ENCODE data around the gene RPGRIP1L.

The RPGRIP1L gene

GRCh38 chr16:53580038-53580802 lies 123.4 kb downstream of the RPGRIP1L start:
- no peak overlapping the region for H2BK5ac ChIP-seq (ENCODE audit: low read depth, low read length, poor library complexity)
- no peak overlapping the region for H3K4me3 ChIP-seq (ENCODE audit: low read depth, low read length)
- no peak overlapping the region for H2AFZ ChIP-seq (ENCODE audit: insufficient read depth, low read length, poor library complexity)
- no peak overlapping the region for H2BK120ac ChIP-seq (ENCODE audit: insufficient read depth, low read length, poor library complexity)
- WGBS (ENCODE audit: extremely low coverage, insufficient coverage, insufficient read length): no CpG with 5 or more reads among the region's 12 CpGs
- H3K9ac ChIP-seq (ENCODE audit: low read length): no peak overlapping the region
- no peak for DNase-seq
- H3K14ac ChIP-seq (ENCODE audit: low read length): no peak overlapping the region
- no peak overlapping the region for H3K23ac ChIP-seq (ENCODE audit: low read length)
- H3K18ac ChIP-seq (ENCODE audit: low read length): no peak overlapping the region
- H4K12ac ChIP-seq (ENCODE audit: low read depth, low read length): no peak overlapping the region
- H4K91ac ChIP-seq (ENCODE audit: low read depth, low read length): no peak overlapping the region
- H3K4ac ChIP-seq (ENCODE audit: low read depth, low read length): no peak overlapping the region
- H3K9me3 ChIP-seq (ENCODE audit: insufficient read depth, low read depth, low read length): peaks cover 1% of the 10 kb centered on the region
- no peaks in the 10 kb centered on the region for H3K4me1 ChIP-seq (ENCODE audit: control insufficient read depth in 1 of 2, insufficient read depth in 2 of 2, low read length in 2 of 2)
- H3K36me3 ChIP-seq (ENCODE audit: control insufficient read depth in 1 of 2, insufficient read depth in 2 of 2, low read length in 2 of 2): no peaks in the 10 kb centered on the region
- no peak overlapping the region for H2BK12ac ChIP-seq (ENCODE audit: low read length)
- H3K79me1 ChIP-seq (ENCODE audit: low read length): no peaks in the 10 kb centered on the region
- no peak overlapping the region for H3K4me2 ChIP-seq (ENCODE audit: low read length)
- H2AK5ac ChIP-seq (ENCODE audit: low read length): no peak overlapping the region
- no peaks in the 10 kb centered on the region for H3K79me2 ChIP-seq (ENCODE audit: control insufficient read depth, insufficient read depth, low read length, poor library complexity)
- no peak overlapping the region for H4K8ac ChIP-seq (ENCODE audit: low read depth, low read length)
- H3K27ac ChIP-seq (ENCODE audit: low read depth, low read length): no peak overlapping the region
- no peaks in the 10 kb centered on the region for H3K27me3 ChIP-seq (ENCODE audit: insufficient read depth, low read length)

- H3K79me1 ChIP-seq (ENCODE audit: low read length): no peaks in the 10 kb centered on the region
- no peak overlapping the region for H3K4me3 ChIP-seq (ENCODE audit: low read depth, low read length)
- H4K91ac ChIP-seq (ENCODE audit: low read depth, low read length): no peak overlapping the region
- H2BK5ac ChIP-seq (ENCODE audit: low read depth, low read length, poor library complexity): no peak overlapping the region
- H2BK120ac ChIP-seq (ENCODE audit: insufficient read depth, low read length, poor library complexity): no peak overlapping the region
- peaks cover 1% of the 10 kb centered on the region for H3K9me3 ChIP-seq (ENCODE audit: insufficient read depth, low read depth, low read length)
- H3K4me1 ChIP-seq (ENCODE audit: control insufficient read depth in 1 of 2, insufficient read depth in 2 of 2, low read length in 2 of 2): no peaks in the 10 kb centered on the region
- no peak overlapping the region for H3K18ac ChIP-seq (ENCODE audit: low read length)
- H3K27ac ChIP-seq (ENCODE audit: low read depth, low read length): no peak overlapping the region
- H3K4ac ChIP-seq (ENCODE audit: low read depth, low read length): no peak overlapping the region
- H3K36me3 ChIP-seq (ENCODE audit: control insufficient read depth in 1 of 2, insufficient read depth in 2 of 2, low read length in 2 of 2): no peaks in the 10 kb centered on the region
- H3K4me2 ChIP-seq (ENCODE audit: low read length): no peak overlapping the region
- DNase-seq: no peak
- WGBS (ENCODE audit: extremely low coverage, insufficient coverage, insufficient read length): no CpG with 5 or more reads among the region's 5 CpGs
- no peak overlapping the region for H2BK12ac ChIP-seq (ENCODE audit: low read length)
- no peaks in the 10 kb centered on the region for H3K79me2 ChIP-seq (ENCODE audit: control insufficient read depth, insufficient read depth, low read length, poor library complexity)
- no peak overlapping the region for H3K23ac ChIP-seq (ENCODE audit: low read length)
- no peak overlapping the region for H2AK5ac ChIP-seq (ENCODE audit: low read length)
- H4K12ac ChIP-seq (ENCODE audit: low read depth, low read length): no peak overlapping the region
- H4K8ac ChIP-seq (ENCODE audit: low read depth, low read length): no peak overlapping the region
- H2AFZ ChIP-seq (ENCODE audit: insufficient read depth, low read length, poor library complexity): no peak overlapping the region
- no peak overlapping the region for H3K14ac ChIP-seq (ENCODE audit: low read length)
- H3K27me3 ChIP-seq (ENCODE audit: insufficient read depth, low read length): no peaks in the 10 kb centered on the region
- no peak overlapping the region for H3K9ac ChIP-seq (ENCODE audit: low read length)
Measured at GRCh38 chr16:53576904-53577303, 126.8 kb downstream of the RPGRIP1L start.

- peaks cover 1% of the 10 kb centered on the region for H3K9me3 ChIP-seq (ENCODE audit: insufficient read depth, low read depth, low read length)
- no peaks in the 10 kb centered on the region for H3K79me2 ChIP-seq (ENCODE audit: control insufficient read depth, insufficient read depth, low read length, poor library complexity)
- no peak overlapping the region for H3K23ac ChIP-seq (ENCODE audit: low read length)
- H3K36me3 ChIP-seq (ENCODE audit: control insufficient read depth in 1 of 2, insufficient read depth in 2 of 2, low read length in 2 of 2): no peaks in the 10 kb centered on the region
- H2AK5ac ChIP-seq (ENCODE audit: low read length): no peak overlapping the region
- no peak overlapping the region for H2BK5ac ChIP-seq (ENCODE audit: low read depth, low read length, poor library complexity)
- no peak overlapping the region for H4K8ac ChIP-seq (ENCODE audit: low read depth, low read length)
- H4K12ac ChIP-seq (ENCODE audit: low read depth, low read length): no peak overlapping the region
- no peak overlapping the region for H3K18ac ChIP-seq (ENCODE audit: low read length)
- H3K4me1 ChIP-seq (ENCODE audit: control insufficient read depth in 1 of 2, insufficient read depth in 2 of 2, low read length in 2 of 2): no peaks in the 10 kb centered on the region
- H3K4me2 ChIP-seq (ENCODE audit: low read length): no peak overlapping the region
- H3K27ac ChIP-seq (ENCODE audit: low read depth, low read length): no peak overlapping the region
- H2BK12ac ChIP-seq (ENCODE audit: low read length): no peak overlapping the region
- H2AFZ ChIP-seq (ENCODE audit: insufficient read depth, low read length, poor library complexity): no peak overlapping the region
- no peak overlapping the region for H3K4me3 ChIP-seq (ENCODE audit: low read depth, low read length)
- no peak overlapping the region for H3K14ac ChIP-seq (ENCODE audit: low read length)
- H2BK120ac ChIP-seq (ENCODE audit: insufficient read depth, low read length, poor library complexity): no peak overlapping the region
- H3K9ac ChIP-seq (ENCODE audit: low read length): no peak overlapping the region
- no peak overlapping the region for H4K91ac ChIP-seq (ENCODE audit: low read depth, low read length)
- no peak overlapping the region for H3K4ac ChIP-seq (ENCODE audit: low read depth, low read length)
- no peak for DNase-seq
- no peaks in the 10 kb centered on the region for H3K79me1 ChIP-seq (ENCODE audit: low read length)
- no CpG with 5 or more reads among the region's 4 CpGs for WGBS (ENCODE audit: extremely low coverage, insufficient coverage, insufficient read length)
- H3K27me3 ChIP-seq (ENCODE audit: insufficient read depth, low read length): no peaks in the 10 kb centered on the region
Measured at GRCh38 chr16:53576210-53576609, 127.4 kb downstream of the RPGRIP1L start.

GRCh38 chr16:53571763-53572162 lies 131.9 kb downstream of the RPGRIP1L start:
- no peaks in the 10 kb centered on the region for H3K9me3 ChIP-seq (ENCODE audit: insufficient read depth, low read depth, low read length)
- H2AK5ac ChIP-seq (ENCODE audit: low read length): no peak overlapping the region
- no peak for DNase-seq
- no peaks in the 10 kb centered on the region for H3K79me2 ChIP-seq (ENCODE audit: control insufficient read depth, insufficient read depth, low read length, poor library complexity)
- no peak overlapping the region for H2BK12ac ChIP-seq (ENCODE audit: low read length)
- no peaks in the 10 kb centered on the region for H3K4me1 ChIP-seq (ENCODE audit: control insufficient read depth in 1 of 2, insufficient read depth in 2 of 2, low read length in 2 of 2)
- no peak overlapping the region for H3K4me2 ChIP-seq (ENCODE audit: low read length)
- no peak overlapping the region for H3K27ac ChIP-seq (ENCODE audit: low read depth, low read length)
- no peak overlapping the region for H2BK120ac ChIP-seq (ENCODE audit: insufficient read depth, low read length, poor library complexity)
- no peaks in the 10 kb centered on the region for H3K79me1 ChIP-seq (ENCODE audit: low read length)
- H3K9ac ChIP-seq (ENCODE audit: low read length): no peak overlapping the region
- no peak overlapping the region for H4K12ac ChIP-seq (ENCODE audit: low read depth, low read length)
- H3K23ac ChIP-seq (ENCODE audit: low read length): no peak overlapping the region
- H2AFZ ChIP-seq (ENCODE audit: insufficient read depth, low read length, poor library complexity): no peak overlapping the region
- no peak overlapping the region for H3K4ac ChIP-seq (ENCODE audit: low read depth, low read length)
- H4K91ac ChIP-seq (ENCODE audit: low read depth, low read length): no peak overlapping the region
- no peaks in the 10 kb centered on the region for H3K36me3 ChIP-seq (ENCODE audit: control insufficient read depth in 1 of 2, insufficient read depth in 2 of 2, low read length in 2 of 2)
- H3K27me3 ChIP-seq (ENCODE audit: insufficient read depth, low read length): no peaks in the 10 kb centered on the region
- H3K18ac ChIP-seq (ENCODE audit: low read length): no peak overlapping the region
- no peak overlapping the region for H4K8ac ChIP-seq (ENCODE audit: low read depth, low read length)
- H3K4me3 ChIP-seq (ENCODE audit: low read depth, low read length): no peak overlapping the region
- H2BK5ac ChIP-seq (ENCODE audit: low read depth, low read length, poor library complexity): no peak overlapping the region
- H3K14ac ChIP-seq (ENCODE audit: low read length): no peak overlapping the region
